SK-N-SH (cell line): ENCODE measurements around the gene CCDC122. TPM values are rescaled to one million over a fixed set of nuclear protein-coding genes. Genes with fewer than 3 reads are reported as not detected.

ENCODE experiments used
- CTCF ChIA-PET: fragments of 300-600, 350-600 bp; formaldehyde crosslinking; extraction: SDS; loops from one replicate; lab custom pipeline; 2021; lab: Yijun Ruan, JAX
- POLR2A ChIA-PET: fragments of 350-600 bp; sonication (Branson Sonifier 250); formaldehyde crosslinking; extraction: SDS; loops from one replicate; lab custom pipeline; 2020; ENCODE audit warnings: antibody characterized with exemption, inconsistent platforms; lab: Yijun Ruan, JAX
- DNase-seq: peaks from one replicate; pipeline ENCODE4 v3.0.0; 2012
- H2AFZ ChIP-seq: fragments of 200-600 bp; sonication (generic); 2 replicates; pipeline ENCODE4 v1.8.1; 2016; ENCODE audit warnings: antibody characterized with exemption, mild to moderate bottlenecking, low read depth
- H3F3A ChIP-seq: fragments of 200-600 bp; sonication (generic); replicated peaks from 2 replicates; pipeline ENCODE3; 2016; ENCODE audit warnings: antibody characterized with exemption, mild to moderate bottlenecking; ENCODE audit not compliant: insufficient read depth
- H3K27ac ChIP-seq, 2 experiments: fragments of 200-500 bp in 1 of 2; fragments of 200-600 bp in 1 of 2; sonication (Bioruptor generic) in 1 of 2; sonication (generic), shearing (Covaris generic) in 1 of 2; 2 replicates each; pipeline versions ENCODE4 v1.5.1 to v1.6.1; 2014 to 2016; ENCODE audit warnings: low read depth in 2 of 2, inconsistent platforms in 1 of 2, low read length in 1 of 2, mild to moderate bottlenecking in 1 of 2, mixed read lengths in 1 of 2
- H3K27me3 ChIP-seq: fragments of 200-600 bp; sonication (generic), shearing (Covaris generic); 2 replicates; pipeline ENCODE4 v1.6.1; 2016; ENCODE audit warnings: mixed run types; ENCODE audit not compliant: insufficient read depth
- H3K36me3 ChIP-seq, 2 experiments: fragments of 200-500 bp in 1 of 2; fragments of 200-600 bp in 1 of 2; sonication (Bioruptor generic) in 1 of 2; sonication (generic) in 1 of 2; replicated peaks in 1 of 2; 2 replicates each; pipeline versions ENCODE3 to v1.5.1; 2014 to 2016; ENCODE audit warnings: low read length in 1 of 2, mild to moderate bottlenecking in 1 of 2; ENCODE audit not compliant: insufficient read depth in 2 of 2, control insufficient read depth in 1 of 2
- H3K4me1 ChIP-seq, 2 experiments: fragments of 200-500 bp in 1 of 2; fragments of 200-600 bp in 1 of 2; sonication (Bioruptor generic) in 1 of 2; sonication (generic), shearing (Covaris generic) in 1 of 2; 2 replicates each; pipeline versions ENCODE4 v1.5.1 to v1.6.1; 2014 to 2016; ENCODE audit warnings: low read depth in 1 of 2, low read length in 1 of 2, mixed run types in 1 of 2; ENCODE audit not compliant: insufficient read depth in 2 of 2, control insufficient read depth in 1 of 2
- H3K4me2 ChIP-seq: fragments of 200-600 bp; sonication (generic), shearing (Covaris generic); 2 replicates; pipeline ENCODE4 v1.6.1; 2017; ENCODE audit warnings: mixed run types
- H3K4me3 ChIP-seq, 2 experiments: fragments of 200-500 bp in 1 of 2; fragments of 200-600 bp in 1 of 2; sonication (Bioruptor generic) in 1 of 2; sonication (generic), shearing (Covaris generic) in 1 of 2; 2 replicates each; pipeline versions ENCODE4 v1.5.1 to v1.8.1; 2014 to 2016; ENCODE audit warnings: low read depth in 2 of 2, inconsistent platforms in 1 of 2, low read length in 1 of 2, mild to moderate bottlenecking in 1 of 2, mixed read lengths in 1 of 2, moderate library complexity in 1 of 2
- H3K79me2 ChIP-seq: fragments of 200-600 bp; sonication (generic); 2 replicates; pipeline ENCODE4 v1.8.1; 2017; ENCODE audit warnings: mild to moderate bottlenecking; ENCODE audit not compliant: insufficient read depth
- H3K9ac ChIP-seq: fragments of 200-600 bp; sonication (generic); 2 replicates; pipeline ENCODE4 v1.6.1; 2017; ENCODE audit warnings: mixed run types
- H3K9me2 ChIP-seq: fragments of 200-600 bp; sonication (generic); 2 replicates; pipeline ENCODE4 v1.6.1; 2017; ENCODE audit warnings: mixed run types
- H3K9me3 ChIP-seq: fragments of 200-600 bp; sonication (generic); 2 replicates; pipeline ENCODE4 v1.6.1; 2017; ENCODE audit warnings: mixed run types, mild to moderate bottlenecking, moderate library complexity
- H4K20me1 ChIP-seq: fragments of 200-600 bp; sonication (generic); 2 replicates; pipeline ENCODE4 v1.6.1; 2017; ENCODE audit warnings: mild to moderate bottlenecking, mixed run types; ENCODE audit not compliant: insufficient read depth
- CHD2 ChIP-seq: fragments of 150-350 bp; IDR thresholded peaks from 2 replicates; pipeline ENCODE4 v1.6.1; 2018; ENCODE audit warnings: low read length; ENCODE audit not compliant: partially characterized antibody
- ELF1 ChIP-seq: IDR thresholded peaks from 2 replicates; pipeline ENCODE4 v1.4.0; 2012
- EP300 ChIP-seq, 2 experiments: IDR thresholded peaks; 2 replicates each; pipeline versions ENCODE4 v1.4.0 to v1.6.1; 2012; ENCODE audit warnings: borderline replicate concordance in 1 of 2, low read depth in 1 of 2, low read length in 1 of 2
- FOSL2 ChIP-seq: IDR thresholded peaks from 2 replicates; pipeline ENCODE4 v1.4.0; 2012; ENCODE audit warnings: low read depth, mild to moderate bottlenecking, moderate library complexity, borderline replicate concordance
- FOXJ3 ChIP-seq: sonication (generic); formaldehyde crosslinking; IDR thresholded peaks from 2 replicates; pipeline ENCODE4 v1.5.1; 2020; ENCODE audit warnings: mild to moderate bottlenecking, missing genetic modification reagents
- FOXM1 ChIP-seq: IDR thresholded peaks from 2 replicates; pipeline ENCODE4 v1.4.0; 2012; ENCODE audit warnings: low read depth, mild to moderate bottlenecking
- MEF2A ChIP-seq: IDR thresholded peaks from 2 replicates; pipeline ENCODE4 v1.4.0; 2012; ENCODE audit warnings: low read depth, borderline replicate concordance
- NFIC ChIP-seq: IDR thresholded peaks from 2 replicates; pipeline ENCODE4 v1.4.0; 2012; ENCODE audit warnings: borderline replicate concordance
- RAD21 ChIP-seq: IDR thresholded peaks from 2 replicates; pipeline ENCODE4 v1.6.1; 2012; ENCODE audit warnings: mild to moderate bottlenecking, low read length
- RFX5 ChIP-seq: IDR thresholded peaks from 2 replicates; pipeline ENCODE4 v1.6.1; 2012; ENCODE audit warnings: mild to moderate bottlenecking, improper control_type of control experiment, low read length
- RXRA ChIP-seq: IDR thresholded peaks from 2 replicates; pipeline ENCODE4 v1.4.0; 2012; ENCODE audit warnings: low read depth, mild to moderate bottlenecking, borderline replicate concordance
- TAF1 ChIP-seq: IDR thresholded peaks from 2 replicates; pipeline ENCODE4 v1.6.1; 2012; ENCODE audit warnings: low read depth, mild to moderate bottlenecking, low read length, moderate library complexity, borderline replicate concordance
- YY1 ChIP-seq: IDR thresholded peaks from 2 replicates; pipeline ENCODE4 v1.4.0; 2012; ENCODE audit warnings: low read depth, mild to moderate bottlenecking
- polyA plus RNA-seq, 3 experiments: library from polyadenylated mRNA; depleted of rRNA; stranded (reverse); fragments of >200 nt; gene quantifications; 2 replicates each; pipeline ENCODE4 v1.2.3, GENCODE V29; 2012
- TF ChIP-seq, protein P1 (sequence below): IDR thresholded peaks from 2 replicates; pipeline ENCODE4 v1.6.1; 2012; ENCODE audit warnings: mild to moderate bottlenecking, low read depth, low read length, moderate library complexity
- TF ChIP-seq, protein P2 (sequence below): IDR thresholded peaks from 2 replicates; pipeline ENCODE4 v1.4.0; 2012; ENCODE audit warnings: low read depth
- TF ChIP-seq, protein P3 (sequence below): IDR thresholded peaks from 2 replicates; pipeline ENCODE4 v1.4.0; 2012; ENCODE audit warnings: low read depth, borderline replicate concordance

CCDC122 gene
- polyA plus RNA-seq, 1 of the 3 experiments (the other 2 are of a cell fraction), result 1.4 TPM

DNA sequence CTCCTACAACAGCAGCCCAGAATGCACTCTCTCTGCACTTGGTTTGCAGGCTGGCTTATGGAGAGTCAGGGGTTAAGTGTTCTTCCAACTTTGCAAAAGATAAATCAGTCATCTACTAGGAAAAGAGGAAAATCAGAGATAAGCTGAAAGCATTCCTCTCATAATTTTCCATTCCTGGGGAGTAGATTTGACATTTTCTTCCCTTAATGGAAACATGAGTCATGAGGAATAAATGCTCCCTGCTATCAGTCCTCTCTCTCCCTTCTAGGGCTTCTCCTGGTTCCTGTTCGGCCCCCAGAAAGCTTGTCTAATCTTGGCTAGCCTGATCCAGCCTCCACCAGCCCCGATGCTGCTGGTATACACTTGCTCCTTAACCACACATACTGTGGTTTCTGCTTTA, 64.3 kb downstream of the CCDC122 start (continued):
- TF ChIP-seq, protein P1, sequence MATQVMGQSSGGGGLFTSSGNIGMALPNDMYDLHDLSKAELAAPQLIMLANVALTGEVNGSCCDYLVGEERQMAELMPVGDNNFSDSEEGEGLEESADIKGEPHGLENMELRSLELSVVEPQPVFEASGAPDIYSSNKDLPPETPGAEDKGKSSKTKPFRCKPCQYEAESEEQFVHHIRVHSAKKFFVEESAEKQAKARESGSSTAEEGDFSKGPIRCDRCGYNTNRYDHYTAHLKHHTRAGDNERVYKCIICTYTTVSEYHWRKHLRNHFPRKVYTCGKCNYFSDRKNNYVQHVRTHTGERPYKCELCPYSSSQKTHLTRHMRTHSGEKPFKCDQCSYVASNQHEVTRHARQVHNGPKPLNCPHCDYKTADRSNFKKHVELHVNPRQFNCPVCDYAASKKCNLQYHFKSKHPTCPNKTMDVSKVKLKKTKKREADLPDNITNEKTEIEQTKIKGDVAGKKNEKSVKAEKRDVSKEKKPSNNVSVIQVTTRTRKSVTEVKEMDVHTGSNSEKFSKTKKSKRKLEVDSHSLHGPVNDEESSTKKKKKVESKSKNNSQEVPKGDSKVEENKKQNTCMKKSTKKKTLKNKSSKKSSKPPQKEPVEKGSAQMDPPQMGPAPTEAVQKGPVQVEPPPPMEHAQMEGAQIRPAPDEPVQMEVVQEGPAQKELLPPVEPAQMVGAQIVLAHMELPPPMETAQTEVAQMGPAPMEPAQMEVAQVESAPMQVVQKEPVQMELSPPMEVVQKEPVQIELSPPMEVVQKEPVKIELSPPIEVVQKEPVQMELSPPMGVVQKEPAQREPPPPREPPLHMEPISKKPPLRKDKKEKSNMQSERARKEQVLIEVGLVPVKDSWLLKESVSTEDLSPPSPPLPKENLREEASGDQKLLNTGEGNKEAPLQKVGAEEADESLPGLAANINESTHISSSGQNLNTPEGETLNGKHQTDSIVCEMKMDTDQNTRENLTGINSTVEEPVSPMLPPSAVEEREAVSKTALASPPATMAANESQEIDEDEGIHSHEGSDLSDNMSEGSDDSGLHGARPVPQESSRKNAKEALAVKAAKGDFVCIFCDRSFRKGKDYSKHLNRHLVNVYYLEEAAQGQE, result peak; percentile 38; the same call in 1 of the 2 replicates
- TF ChIP-seq FOSL2 (peak; percentile 94), FOXM1 (peak; percentile 97; the same call in 1 of the 2 replicates), ELF1 (peak; percentile 55), FOXJ3 (CRISPR knock-in tag) (no peak), TAF1 (no peak)
- TF ChIP-seq, protein P2, sequence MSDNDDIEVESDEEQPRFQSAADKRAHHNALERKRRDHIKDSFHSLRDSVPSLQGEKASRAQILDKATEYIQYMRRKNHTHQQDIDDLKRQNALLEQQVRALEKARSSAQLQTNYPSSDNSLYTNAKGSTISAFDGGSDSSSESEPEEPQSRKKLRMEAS, result peak; percentile 66
- TF ChIP-seq, all 33 proteins: peak for 20

DNA sequence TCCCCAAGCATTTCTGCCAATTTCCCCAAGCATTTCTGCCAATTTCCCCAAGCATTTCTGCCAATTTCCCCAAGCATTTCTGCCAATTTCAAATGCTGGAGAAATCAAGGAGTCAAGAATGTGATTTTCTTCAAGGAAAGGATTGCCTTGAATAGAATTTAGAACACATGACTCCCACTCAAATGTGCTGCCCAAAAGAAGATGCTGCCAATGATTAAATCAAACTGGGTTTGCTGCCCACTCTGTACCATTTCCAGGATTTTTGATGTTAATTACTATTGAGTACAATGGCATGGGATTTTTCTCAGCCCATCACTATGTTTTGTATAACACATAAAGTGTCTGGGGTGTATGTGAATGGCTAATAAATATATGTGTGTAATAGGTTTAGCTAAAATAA, 70.9 kb downstream of the CCDC122 start:
- no peaks in the 10 kb centered on the region for H3K36me3 ChIP-seq
- no peak overlapping the region for H3K4me3 ChIP-seq
- H3K9ac ChIP-seq, result no peak overlapping the region
- peaks cover 4 to 11% of the 10 kb centered on the region in 2 experiments; a peak in 3 of 4 replicates for H3K4me1 ChIP-seq
- H3K79me2 ChIP-seq, result no peaks in the 10 kb centered on the region
- 0 out of 2 replicates have a peak overlapping the region, but pooled peaks have one; percentile 17 for H2AFZ ChIP-seq
- no peak for TF ChIP-seq RXRA
- TF ChIP-seq FOXM1, result no peak
- TF ChIP-seq YY1, result no peak
- TF ChIP-seq NFIC, result no peak
- no peak for TF ChIP-seq RFX5
- no peak for TF ChIP-seq ELF1
- TF ChIP-seq FOSL2, result no peak
- TF ChIP-seq, protein P2, result no peak
- no peak for TF ChIP-seq EP300 (IDR thresholded peaks at IDR 0.05; ENCODE audit: borderline replicate concordance in 1 of 2, low read depth in 1 of 2, low read length in 1 of 2)
- TF ChIP-seq MEF2A, result no peak
- TF ChIP-seq CHD2, result no peak
- TF ChIP-seq, protein P1, result no peak
- no peak for TF ChIP-seq RAD21
- TF ChIP-seq, protein P3, sequence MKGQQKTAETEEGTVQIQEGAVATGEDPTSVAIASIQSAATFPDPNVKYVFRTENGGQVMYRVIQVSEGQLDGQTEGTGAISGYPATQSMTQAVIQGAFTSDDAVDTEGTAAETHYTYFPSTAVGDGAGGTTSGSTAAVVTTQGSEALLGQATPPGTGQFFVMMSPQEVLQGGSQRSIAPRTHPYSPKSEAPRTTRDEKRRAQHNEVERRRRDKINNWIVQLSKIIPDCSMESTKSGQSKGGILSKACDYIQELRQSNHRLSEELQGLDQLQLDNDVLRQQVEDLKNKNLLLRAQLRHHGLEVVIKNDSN, result no peak
- no peak for TF ChIP-seq FOXJ3 (CRISPR knock-in tag)
- ChIA-PET POLR2A (no interaction called here), CTCF (interaction anchor here (1.7 kb wide), 1 partner anchor 615 kb away, joined by 3 read pairs; no protein-coding TSS in a partner anchor)
- H3K27me3 ChIP-seq, result no peaks in the 10 kb centered on the region
- no peak overlapping the region for H3K4me2 ChIP-seq
- peaks cover 10% of the 10 kb centered on the region for H3F3A ChIP-seq
- H4K20me1 ChIP-seq, result no peaks in the 10 kb centered on the region
- no peak overlapping the region for H3K27ac ChIP-seq
- no peaks in the 10 kb centered on the region for H3K9me2 ChIP-seq
- no peaks in the 10 kb centered on the region for H3K9me3 ChIP-seq
- DNase-seq, result no peak
